Heart left ventricle (tissue), 16 donors: ENCODE data around the gene SLC1A7. TPM values are rescaled to one million over a fixed set of nuclear protein-coding genes. Genes with fewer than 3 reads are reported as not detected.

Experiments
- ATAC-seq, 4 donors: fragments of 200-7000 bp; cut with Tn5 transposase; one replicate each; pipeline ENCODE4 v1.9.1; 2020 to 2022; ENCODE audit warnings: moderate library complexity in 4 of 4, mild to moderate bottlenecking in 3 of 4, moderate number of reproducible peaks in 1 of 4
- DNase-seq, 5 donors: peaks; one replicate each; pipeline ENCODE4 v3.0.0-alpha.2; 2020
- H3K27ac ChIP-seq, 12 donors: fragments of 200-600 bp; sonication (generic) in 4 of 12; one replicate each; pipeline versions ENCODE4 v1.5.0 to v1.8.0; 2016 to 2022; ENCODE audit warnings: mild to moderate bottlenecking in 2 of 12
- H3K27me3 ChIP-seq, 9 donors: fragments of 200-600 bp; sonication (generic) in 2 of 9; one replicate each; pipeline versions ENCODE4 v1.5.1 to v1.8.0; 2016 to 2022; ENCODE audit warnings: mild to moderate bottlenecking in 3 of 9
- H3K36me3 ChIP-seq, 9 donors: fragments of 200-600 bp; sonication (generic) in 2 of 9; one replicate each; pipeline versions ENCODE4 v1.5.0 to v1.8.0; 2018 to 2022; ENCODE audit warnings: mild to moderate bottlenecking in 2 of 9
- H3K4me1 ChIP-seq, 12 donors: fragments of 200-600 bp; sonication (generic) in 4 of 12; one replicate each; pipeline versions ENCODE4 v1.5.0 to v1.8.0; 2016 to 2022; ENCODE audit warnings: mild to moderate bottlenecking in 3 of 12
- H3K4me3 ChIP-seq, 12 donors: fragments of 200-600 bp; sonication (generic) in 4 of 12; one replicate each; pipeline versions ENCODE4 v1.5.0 to v1.8.0; 2017 to 2022; ENCODE audit warnings: mild to moderate bottlenecking in 9 of 12, moderate library complexity in 4 of 12
- H3K9me3 ChIP-seq, 12 donors: fragments of 200-600 bp; sonication (generic) in 4 of 12; one replicate each; pipeline versions ENCODE4 v1.5.0 to v1.8.0; 2016 to 2022; ENCODE audit warnings: mild to moderate bottlenecking in 1 of 12
- POLR2A ChIP-seq, 2 donors: fragments of 450-650 bp; IDR thresholded peaks; one replicate each; pipeline ENCODE4 v1.6.1; 2017; ENCODE audit warnings: antibody characterized with exemption in 2 of 2, mild to moderate bottlenecking in 2 of 2, moderate library complexity in 2 of 2
- WGBS, 4 donors: extraction: QIAGEN DNeasy Blood & Tissue Kit in 2 of 4; methylation state at CpG; one replicate each; pipeline versions ENCODE4 v1.1.5 to v1.1.7; 2013 to 2018; 5-methylcytosine and 5-hydroxymethylcytosine counted together
- intact Hi-C, 10 donors: fragments of 100-400 bp; cut with DNase I; formaldehyde crosslinking; loops; one replicate each; pipeline versions ENCODE4 v1.11.1 to v1.14.2; 2022
- polyA plus RNA-seq, 2 donors: library from polyadenylated mRNA; stranded (reverse); fragments of 200-250 nt; gene quantifications; one replicate each; pipeline ENCODE4 v1.2.3, GENCODE V29; 2013
- total RNA-seq, 9 donors: library from RNA; depleted of rRNA in 2 of 9; stranded (reverse); fragments of >200 nt in 2 of 9; fragmentation: NEBNext Ultra II Directional in 3 of 9; extraction: Animal tissue kit (Norgen Biotek cat#: 25700) in 3 of 9; gene quantifications; one replicate each; pipeline versions ENCODE4 v1.1.0 to v1.2.4, GENCODE V29; 2016 to 2023
- TF ChIP-seq, protein P1 (sequence below), 12 donors: fragments of 200-600 bp; sonication (generic) in 4 of 12; IDR thresholded peaks; one replicate each; pipeline versions ENCODE4 v1.5.0 to v1.8.0; 2018 to 2022; ENCODE audit warnings: antibody characterized with exemption in 12 of 12, mild to moderate bottlenecking in 5 of 12
- donor health status: ischemic (EF 13 %, LVEDD 7.1; RV severe dilation, severe dysfunction).
- donor health status: healthy with polysubstance abuse.
- donor health status: DM: no; HTN: yes; CAD: no.
- donor health status: DM: no; HTN: no; CAD: no.
- donor health status: ischemic (EF 25% LVEDD 6.9; RV normal size, moderate dysfunction).
- donor health status: ischemic (EF 25% LVEDD 5.7; RV mildly dilated, moderate dysfunction).
- donor health status: healthy.
- donor health status: DM: yes; HTN: yes; CAD: no.
- donor health status: ischemic (EF 35%, LVEDD 5.7; RV mildly dilated, moderate dysfunction).
- donor health status: nonischemic (EF 11% LVEDD 7.7; RV severe dilation, severe dysfunction).
- donor health status: DM: yes; HTN: yes; CAD: no.
- donor health status: PGD.
- donor health status: ischemic (EF 29% LVEDD 5.4; RV normal size, mild dysfunction).
- donor health status: nonischemic (EF 23%, LVEDD 6.1; RV moderate dilation, normal function).

SLC1A7 gene
- total and polyA plus RNA-seq, 11 donors, result 0.07 to 1.1 (median 0.33) TPM; not detected in 2

- peak in 1 of 4 donors; percentile 27 for ATAC-seq
These were observed 48.5 kb downstream of the SLC1A7 start for GRCh38 chr1:53093778-53094532.

GRCh38 chr1:53093451-53093754 lies 49.0 kb downstream of the SLC1A7 start:
- no peaks in the 10 kb centered on the region for H3K27me3 ChIP-seq
- WGBS, 4 donors, result 86 to 96% (median 93%) methylated on average over 7 to 8 of the region's 8 CpGs
- peaks cover 0 to 30% (median 15%) of the 10 kb centered on the region in 12 donors for H3K4me1 ChIP-seq
- DNase-seq (no peak), ATAC-seq (no peak)
- no peaks in the 10 kb centered on the region for H3K9me3 ChIP-seq
- no peak overlapping the region for H3K4me3 ChIP-seq
- intact Hi-C loops, result loop anchor here in 1 of 10 donors (10.0 kb wide), 1 partner anchor 81 kb away; no protein-coding TSS in a partner anchor
- no peak for TF ChIP-seq POLR2A (IDR thresholded peaks at IDR 0.05)
- TF ChIP-seq, protein P1, sequence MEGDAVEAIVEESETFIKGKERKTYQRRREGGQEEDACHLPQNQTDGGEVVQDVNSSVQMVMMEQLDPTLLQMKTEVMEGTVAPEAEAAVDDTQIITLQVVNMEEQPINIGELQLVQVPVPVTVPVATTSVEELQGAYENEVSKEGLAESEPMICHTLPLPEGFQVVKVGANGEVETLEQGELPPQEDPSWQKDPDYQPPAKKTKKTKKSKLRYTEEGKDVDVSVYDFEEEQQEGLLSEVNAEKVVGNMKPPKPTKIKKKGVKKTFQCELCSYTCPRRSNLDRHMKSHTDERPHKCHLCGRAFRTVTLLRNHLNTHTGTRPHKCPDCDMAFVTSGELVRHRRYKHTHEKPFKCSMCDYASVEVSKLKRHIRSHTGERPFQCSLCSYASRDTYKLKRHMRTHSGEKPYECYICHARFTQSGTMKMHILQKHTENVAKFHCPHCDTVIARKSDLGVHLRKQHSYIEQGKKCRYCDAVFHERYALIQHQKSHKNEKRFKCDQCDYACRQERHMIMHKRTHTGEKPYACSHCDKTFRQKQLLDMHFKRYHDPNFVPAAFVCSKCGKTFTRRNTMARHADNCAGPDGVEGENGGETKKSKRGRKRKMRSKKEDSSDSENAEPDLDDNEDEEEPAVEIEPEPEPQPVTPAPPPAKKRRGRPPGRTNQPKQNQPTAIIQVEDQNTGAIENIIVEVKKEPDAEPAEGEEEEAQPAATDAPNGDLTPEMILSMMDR (IDR thresholded peaks at IDR 0.05), result no peak
- H3K27ac ChIP-seq, result no peak overlapping the region
- H3K36me3 ChIP-seq, result no peaks in the 10 kb centered on the region

More at GRCh38 chr1:53093778-53094532, 48.5 kb downstream of the SLC1A7 start:
- intact Hi-C loops, result loop anchor here in 1 of 10 donors (10.0 kb wide), 1 partner anchor 81 kb away; no protein-coding TSS in a partner anchor
- peak overlapping the region in 5 of 12 donors; percentile 5 to 75 (median 52) for H3K27ac ChIP-seq
- 83 to 88% (median 84%) methylated on average over 19 to 20 of the region's 20 CpGs for WGBS, 4 donors
- no peak for TF ChIP-seq POLR2A (IDR thresholded peaks at IDR 0.05)
- TF ChIP-seq, protein P1 (IDR thresholded peaks at IDR 0.05), result no peak
- H3K4me3 ChIP-seq, result no peak overlapping the region
- no peaks in the 10 kb centered on the region for H3K27me3 ChIP-seq
- no peaks in the 10 kb centered on the region for H3K36me3 ChIP-seq
- peaks cover 0 to 28% (median 15%) of the 10 kb centered on the region in 12 donors for H3K4me1 ChIP-seq
- no peaks in the 10 kb centered on the region for H3K9me3 ChIP-seq
- no peak for DNase-seq

DNA sequence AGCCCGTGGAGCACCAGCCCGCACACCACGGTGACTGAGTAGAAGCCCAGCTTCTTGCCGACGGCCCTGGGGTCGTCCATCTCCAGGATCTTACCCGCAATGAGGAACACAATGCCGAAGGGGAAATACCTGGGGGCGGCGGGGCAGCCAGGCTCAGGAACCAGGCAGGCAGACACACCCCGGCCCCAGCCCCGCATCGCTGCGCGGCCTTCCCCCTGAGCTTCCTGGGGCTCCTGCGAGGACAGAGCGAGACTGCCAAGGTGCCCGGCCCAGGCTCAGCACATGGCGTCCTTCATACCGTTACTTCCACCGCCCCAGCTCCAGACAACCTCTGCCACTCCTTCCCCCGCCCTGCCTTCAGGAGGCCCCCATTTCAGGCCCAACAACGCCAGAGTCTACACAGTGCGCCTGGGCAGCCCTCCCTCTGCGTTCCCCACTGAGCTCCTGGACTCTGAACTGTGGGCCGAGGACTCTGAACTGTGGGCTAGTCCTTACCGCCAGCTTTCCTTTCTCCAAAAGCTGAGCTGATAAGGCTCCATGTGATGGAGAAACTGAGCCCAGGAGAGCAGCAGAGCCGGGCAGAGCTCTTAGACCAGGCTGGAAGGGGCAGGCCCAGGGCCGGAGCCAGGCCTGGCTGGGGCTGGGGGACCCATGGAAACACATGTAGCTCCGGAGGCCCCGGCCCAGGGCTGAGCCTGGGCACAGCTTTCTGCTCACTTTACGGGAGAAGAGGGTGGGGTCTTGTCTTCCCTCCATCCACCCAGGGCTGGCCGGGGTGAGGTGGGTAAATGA lies 49.6 kb downstream of the SLC1A7 start:
- H3K4me1 ChIP-seq, result peaks cover 0 to 30% (median 15%) of the 10 kb centered on the region in 12 donors
- H3K36me3 ChIP-seq, result no peaks in the 10 kb centered on the region
- ATAC-seq, result no peak
- DNase-seq, result no peak
- H3K27me3 ChIP-seq, result no peaks in the 10 kb centered on the region
- 91 to 94% (median 93%) methylated on average over 25 to 33 of the region's 33 CpGs for WGBS, 4 donors
- no peak overlapping the region for H3K4me3 ChIP-seq
- no peaks in the 10 kb centered on the region for H3K9me3 ChIP-seq
- H3K27ac ChIP-seq, result no peak overlapping the region
- intact Hi-C loops, result loop anchor here in 1 of 10 donors (10.0 kb wide), 1 partner anchor 82 kb away; no protein-coding TSS in a partner anchor
- no peak for TF ChIP-seq POLR2A (IDR thresholded peaks at IDR 0.05)
- TF ChIP-seq, protein P1 (IDR thresholded peaks at IDR 0.05), result no peak
